Fibroblast of villous mesenchyme (primary cell): ENCODE data around the gene CLTCL1. TPM values are rescaled to one million over a fixed set of nuclear protein-coding genes. Genes with fewer than 3 reads are reported as not detected.

Experiments used
- DNase-seq: peaks from one replicate; pipeline ENCODE4 v3.0.0-alpha.2; 2010; ENCODE audit warnings: low read depth
- H3K4me3 ChIP-seq: 2 replicates; pipeline ENCODE4 v1.5.1; 2011; ENCODE audit warnings: low read depth, mild to moderate bottlenecking, low read length
- CTCF ChIP-seq: IDR thresholded peaks from 2 replicates; pipeline ENCODE4 v1.5.1; 2012; ENCODE audit warnings: low read depth, mild to moderate bottlenecking, low read length; ENCODE audit not compliant: insufficient read depth
- total RNA-seq: library from RNA; depleted of rRNA; stranded (reverse); fragments of >200 nt; gene quantifications from 2 replicates; pipeline ENCODE4 v1.2.3, GENCODE V29; 2012

The CLTCL1 gene
- total RNA-seq, 1 donor: 9.5 TPM

GRCh38 chr22:19201869-19202798, 89.4 kb downstream of the CLTCL1 start:
- DNase-seq: no peak
- no peak for TF ChIP-seq CTCF

GRCh38 chr22:19201130-19201868, 90.2 kb downstream of the CLTCL1 start:
- H3K4me3 ChIP-seq: no peak overlapping the region
- no peak for DNase-seq
- no peak for TF ChIP-seq CTCF

More at GRCh38 chr22:19201869-19202798, 89.4 kb downstream of the CLTCL1 start:
- no peak overlapping the region for H3K4me3 ChIP-seq

GRCh38 chr22:19199479-19199878, 92.0 kb downstream of the CLTCL1 start:
- TF ChIP-seq CTCF: no peak
- no peak overlapping the region for H3K4me3 ChIP-seq
- no peak for DNase-seq

- no peak for DNase-seq
- H3K4me3 ChIP-seq: no peak overlapping the region
- TF ChIP-seq CTCF: no peak
Observed at GRCh38 chr22:19197997-19198865, 93.3 kb downstream of the CLTCL1 start.

- no peak overlapping the region for H3K4me3 ChIP-seq
- DNase-seq: no peak
- no peak for TF ChIP-seq CTCF
Observed at GRCh38 chr22:19196841-19197612, 94.5 kb downstream of the CLTCL1 start.
